ENCODE data around the gene YWHAG.
"Not testable (repeated sequence)": the region's sequence is repeated elsewhere in the genome, so short reads cannot be mapped to it uniquely, and the experiment has no call there.

Gene YWHAG

DNA sequence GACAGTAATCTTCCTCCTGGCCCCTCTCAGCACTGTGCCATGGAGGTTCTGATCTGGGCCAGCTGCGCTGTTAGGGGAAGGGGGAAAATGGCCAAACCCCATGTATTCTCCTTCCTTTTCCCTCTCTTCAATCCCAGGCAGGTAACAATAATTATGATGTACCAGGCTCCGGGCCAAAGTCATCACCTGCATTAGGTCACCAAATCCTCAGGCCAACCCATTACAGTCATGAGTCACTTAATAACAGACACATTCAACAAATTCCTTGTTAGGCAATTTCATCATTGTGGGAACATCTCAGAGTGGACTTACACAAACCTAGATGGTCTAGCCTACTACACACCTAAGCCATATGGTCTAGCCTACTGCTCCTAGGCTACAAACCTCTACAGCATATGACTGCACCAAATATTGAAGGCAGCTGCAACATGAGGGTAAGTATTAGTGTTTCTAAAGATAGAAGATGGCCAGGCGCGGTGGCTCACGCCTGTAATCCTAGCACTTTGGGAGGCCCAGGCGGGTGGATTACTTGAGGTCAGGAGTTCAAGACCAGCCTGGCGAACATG lies 58.5 kb downstream of the YWHAG start:
- H3K36me3 ChIP-seq (ENCODE audit: insufficient read depth, low read length) = peaks cover 12% of the 10 kb centered on the region
- no peak overlapping the region for H3K9ac ChIP-seq (ENCODE audit: low read depth, low read length)
- no peak overlapping the region for H3K4me2 ChIP-seq (ENCODE audit: low read length)
- H3K27me3 ChIP-seq (ENCODE audit: control insufficient read depth, insufficient read depth, low read length) = no peaks in the 10 kb centered on the region
- H3K4me3 ChIP-seq (ENCODE audit: low read length) = no peak overlapping the region
- H3K4me1 ChIP-seq (ENCODE audit: control insufficient read depth, insufficient read depth, low read length) = peaks cover 50% of the 10 kb centered on the region
- H3K9me3 ChIP-seq (replicated peaks; ENCODE audit: low read length) = no peaks in the 10 kb centered on the region

DNA sequence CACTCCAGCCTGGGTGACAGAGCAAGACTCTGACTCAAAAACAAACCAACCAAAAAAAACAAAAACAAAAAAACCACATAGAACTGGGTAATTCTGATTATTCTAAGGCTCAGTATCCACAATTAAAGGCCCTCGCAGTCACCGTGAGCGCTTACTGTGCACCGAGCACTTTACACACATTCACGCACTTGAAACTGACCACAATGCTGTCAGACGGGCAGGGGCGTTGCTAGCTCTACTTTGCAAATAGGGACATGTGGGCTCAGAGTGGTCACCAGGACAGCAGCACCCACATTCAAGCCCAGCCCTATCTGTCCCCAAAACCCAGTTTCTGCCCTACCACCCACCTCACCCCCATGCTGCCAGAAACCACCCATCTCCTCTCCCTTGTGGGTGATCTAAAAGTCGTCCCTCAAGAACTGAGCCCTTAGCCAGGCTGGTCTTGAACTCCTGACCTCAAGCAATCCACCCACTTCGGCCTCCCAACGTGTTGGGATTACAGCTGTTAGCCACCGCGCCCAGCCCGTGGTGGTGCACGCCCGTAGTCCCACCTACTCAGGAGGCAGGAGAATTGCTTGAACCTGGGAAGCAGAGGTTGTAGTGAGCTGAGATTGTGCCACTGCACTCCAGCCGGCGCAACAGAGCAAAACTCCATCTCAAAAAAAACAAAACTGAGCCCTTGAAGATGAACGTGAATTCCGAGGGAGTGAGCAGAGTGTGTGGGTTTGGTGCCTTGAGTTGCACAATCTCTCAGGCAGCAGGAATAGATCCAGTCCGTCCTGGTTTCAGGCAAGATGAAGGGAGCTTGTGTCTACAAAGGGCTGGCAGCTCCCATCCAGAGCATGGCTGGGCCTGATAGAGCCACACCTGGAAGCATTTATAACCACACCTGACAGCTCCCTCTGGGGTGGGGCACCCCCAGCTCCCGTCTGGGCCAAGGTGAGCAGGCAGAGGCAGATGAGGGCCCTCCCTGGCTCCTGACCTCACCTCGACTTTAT lies 61.7 kb downstream of the YWHAG start:
- Histone ChIP-seq H3K9me3 (replicated peaks; ENCODE audit: low read length) (no peaks in the 10 kb centered on the region), H3K4me2 (ENCODE audit: low read length) (peak overlapping the region; percentile 57), H3K4me1 (ENCODE audit: control insufficient read depth, insufficient read depth, low read length) (peaks cover 63% of the 10 kb centered on the region), H3K9ac (ENCODE audit: low read depth, low read length) (peak overlapping the region; percentile 62), H3K4me3 (ENCODE audit: low read length) (peak overlapping the region; percentile 43), H3K27me3 (ENCODE audit: control insufficient read depth, insufficient read depth, low read length) (no peaks in the 10 kb centered on the region), H3K36me3 (ENCODE audit: insufficient read depth, low read length) (no peaks in the 10 kb centered on the region)

DNA sequence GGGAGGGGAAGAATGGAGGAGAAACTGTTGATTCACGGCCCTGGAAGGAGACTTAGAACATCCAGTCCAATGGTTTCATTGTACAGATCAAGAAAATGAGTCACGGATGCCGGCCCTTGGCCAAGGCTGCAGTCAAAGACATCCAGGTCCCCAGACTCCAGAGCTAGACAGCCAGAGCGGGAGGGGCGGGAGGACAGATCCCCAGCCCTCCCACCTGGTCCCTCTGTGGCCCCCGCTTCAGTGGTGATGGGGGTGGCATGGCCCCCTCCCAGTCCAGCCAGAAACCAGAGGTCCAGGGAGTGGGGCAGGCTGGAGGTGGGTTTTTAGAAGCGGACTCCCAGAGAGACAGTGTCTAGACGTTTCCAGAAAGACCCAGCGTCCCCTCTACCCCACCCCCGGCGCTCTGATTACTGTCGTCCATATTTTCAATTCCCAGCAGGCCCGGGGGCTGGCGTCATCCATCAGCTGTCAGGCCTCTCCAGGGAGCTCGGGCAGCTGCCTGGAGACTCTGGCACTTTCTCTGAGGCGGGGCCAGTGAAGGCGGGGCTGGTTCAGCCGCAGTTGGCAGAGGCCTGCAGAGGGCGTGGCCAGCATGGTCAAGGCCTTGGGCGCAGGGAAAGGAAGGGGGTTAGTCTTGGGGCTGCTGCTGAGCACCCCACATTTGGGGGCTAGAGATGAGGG lies 64.3 kb downstream of the YWHAG start:
- peaks cover 64% of the 10 kb centered on the region for H3K4me1 ChIP-seq (ENCODE audit: control insufficient read depth, insufficient read depth, low read length)

DNA sequence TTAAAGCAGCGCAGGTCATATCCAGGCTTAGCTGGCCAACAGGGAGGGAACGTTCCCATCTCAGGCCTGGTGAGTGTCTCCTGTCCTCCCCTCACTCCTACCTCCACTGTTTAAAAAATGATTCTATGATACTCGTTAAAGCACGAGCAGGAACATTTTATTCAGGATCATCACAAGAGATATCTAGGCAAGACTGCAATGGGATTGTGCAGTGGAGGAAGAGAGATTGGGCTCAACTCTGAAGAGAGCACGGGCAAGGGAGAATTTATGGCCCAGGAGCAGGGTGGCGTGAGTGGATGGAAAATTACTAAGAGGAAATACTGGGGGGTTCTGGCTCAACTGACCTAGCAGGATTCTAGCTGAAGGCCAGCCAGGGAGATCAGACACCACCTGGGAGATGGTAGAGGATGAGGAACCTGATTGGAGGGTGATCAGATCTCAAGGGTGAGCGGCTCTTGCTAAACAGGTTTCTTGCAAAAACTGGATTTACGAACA lies 65.3 kb downstream of the YWHAG start:
- peaks cover 64% of the 10 kb centered on the region for H3K4me1 ChIP-seq (ENCODE audit: control insufficient read depth, insufficient read depth, low read length)
- peak overlapping the region; percentile 86 for H3K4me2 ChIP-seq (ENCODE audit: low read length)
- H3K27me3 ChIP-seq (ENCODE audit: control insufficient read depth, insufficient read depth, low read length) = no peaks in the 10 kb centered on the region
- no peaks in the 10 kb centered on the region for H3K9me3 ChIP-seq (replicated peaks; ENCODE audit: low read length)
- no peak overlapping the region for H3K9ac ChIP-seq (ENCODE audit: low read depth, low read length)
- H3K4me3 ChIP-seq (ENCODE audit: low read length) = no peak overlapping the region
- H3K36me3 ChIP-seq (ENCODE audit: insufficient read depth, low read length) = no peaks in the 10 kb centered on the region

More for the DNA sequence above, 64.3 kb downstream of the YWHAG start:
- Histone ChIP-seq H3K9ac (ENCODE audit: low read depth, low read length) (peak overlapping the region; percentile 85), H3K4me3 (ENCODE audit: low read length) (peak overlapping the region; percentile 65), H3K36me3 (ENCODE audit: insufficient read depth, low read length) (no peaks in the 10 kb centered on the region), H3K4me2 (ENCODE audit: low read length) (peak overlapping the region; percentile 86), H3K27me3 (ENCODE audit: control insufficient read depth, insufficient read depth, low read length) (no peaks in the 10 kb centered on the region), H3K9me3 (replicated peaks; ENCODE audit: low read length) (no peaks in the 10 kb centered on the region)

DNA sequence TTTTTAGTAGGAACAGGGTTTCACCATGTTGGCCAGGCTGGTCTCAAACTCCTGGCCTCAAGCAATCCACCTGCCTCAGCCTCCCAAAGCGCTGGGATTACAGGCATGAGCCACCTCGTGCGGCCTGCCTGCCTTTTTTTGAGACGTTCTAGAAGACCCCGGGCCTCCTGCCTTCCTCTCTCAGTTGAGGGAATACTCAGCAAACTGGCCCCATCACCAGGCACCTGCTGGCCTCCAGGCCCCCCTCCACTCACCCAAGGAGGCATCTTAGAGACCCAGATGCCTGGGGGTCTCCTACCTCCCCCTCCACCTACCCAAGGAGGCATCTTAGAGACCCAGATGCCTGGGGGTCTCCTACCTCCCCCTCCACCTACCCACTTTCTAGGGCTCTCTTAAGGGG lies 65.9 kb downstream of the YWHAG start:
- not testable (repeated sequence) for H3K4me3 ChIP-seq (ENCODE audit: low read length); H3K27me3 ChIP-seq (ENCODE audit: control insufficient read depth, insufficient read depth, low read length); H3K9me3 ChIP-seq (replicated peaks; ENCODE audit: low read length); H3K9ac ChIP-seq (ENCODE audit: low read depth, low read length); H3K4me2 ChIP-seq (ENCODE audit: low read length); H3K36me3 ChIP-seq (ENCODE audit: insufficient read depth, low read length)
- H3K4me1 ChIP-seq (ENCODE audit: control insufficient read depth, insufficient read depth, low read length) = peaks cover 64% of the 10 kb centered on the region

DNA sequence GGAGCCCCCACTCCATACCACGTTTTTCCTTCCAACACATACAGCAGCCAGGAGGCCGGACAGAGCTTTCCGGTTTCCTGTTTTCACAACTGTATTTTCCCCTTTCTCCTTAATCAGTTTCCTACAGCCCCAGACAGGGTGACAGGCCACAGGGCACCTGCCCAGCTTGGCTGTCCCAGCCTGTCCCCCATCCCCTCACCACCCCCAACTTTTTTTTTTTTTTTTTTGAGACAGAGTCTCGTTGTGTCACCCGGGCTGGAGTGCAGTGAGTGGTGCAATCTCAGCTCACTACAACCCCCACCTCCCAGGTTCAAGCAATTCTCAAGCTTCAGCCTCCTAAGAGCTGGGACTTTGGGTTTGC lies 66.6 kb downstream of the YWHAG start:
- Histone ChIP-seq H3K9ac (ENCODE audit: low read depth, low read length) (peak overlapping the region; percentile 86), H3K9me3 (replicated peaks; ENCODE audit: low read length) (no peaks in the 10 kb centered on the region), H3K27me3 (ENCODE audit: control insufficient read depth, insufficient read depth, low read length) (no peaks in the 10 kb centered on the region), H3K4me1 (ENCODE audit: control insufficient read depth, insufficient read depth, low read length) (peaks cover 57% of the 10 kb centered on the region), H3K36me3 (ENCODE audit: insufficient read depth, low read length) (no peaks in the 10 kb centered on the region), H3K4me3 (ENCODE audit: low read length) (peak overlapping the region; percentile 57), H3K4me2 (ENCODE audit: low read length) (peak overlapping the region; percentile 82)

DNA sequence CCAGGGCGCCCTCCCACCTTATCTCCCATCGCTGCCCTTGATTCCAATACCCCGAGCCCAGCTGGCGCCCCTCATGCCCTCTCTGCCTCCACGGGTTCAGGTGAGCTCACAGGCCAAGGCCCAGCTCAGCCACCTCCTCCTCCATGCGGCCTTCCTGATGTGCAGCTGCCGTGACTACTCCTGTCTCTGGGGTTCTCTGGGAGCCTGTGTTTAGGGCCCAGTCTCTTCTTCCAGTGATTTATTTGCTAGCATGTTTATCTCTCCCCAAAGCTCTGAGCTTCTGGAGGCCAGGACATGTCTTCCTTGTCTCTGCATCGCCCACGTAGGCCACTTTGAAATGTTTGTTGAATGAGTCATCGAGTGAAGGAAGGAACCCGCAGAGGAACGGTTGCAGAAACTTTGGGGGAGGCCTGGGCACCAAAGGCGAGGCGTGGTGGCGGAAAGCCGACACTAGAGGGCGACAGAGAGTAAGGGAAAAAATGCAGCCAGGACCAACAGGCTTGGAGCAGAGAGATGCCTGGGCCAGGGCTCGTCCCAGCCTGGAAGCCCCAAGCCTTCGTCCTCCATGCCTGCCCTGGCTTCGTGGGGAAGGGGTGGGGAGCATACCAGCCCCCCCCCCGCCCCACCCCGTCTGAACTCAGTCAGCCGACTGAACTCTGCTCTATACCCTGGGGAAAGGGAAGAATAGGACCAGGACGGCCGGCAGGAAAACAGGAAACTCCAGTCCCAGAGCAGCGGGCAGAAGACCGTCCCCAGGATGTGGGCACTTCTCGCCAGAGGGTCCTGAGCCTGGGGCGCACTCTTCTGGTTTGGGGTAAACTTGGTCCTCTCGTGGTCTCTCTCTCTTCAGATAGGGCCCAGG lies 67.2 kb downstream of the YWHAG start:
- H3K9me3 ChIP-seq (replicated peaks; ENCODE audit: low read length) = no peaks in the 10 kb centered on the region

DNA sequence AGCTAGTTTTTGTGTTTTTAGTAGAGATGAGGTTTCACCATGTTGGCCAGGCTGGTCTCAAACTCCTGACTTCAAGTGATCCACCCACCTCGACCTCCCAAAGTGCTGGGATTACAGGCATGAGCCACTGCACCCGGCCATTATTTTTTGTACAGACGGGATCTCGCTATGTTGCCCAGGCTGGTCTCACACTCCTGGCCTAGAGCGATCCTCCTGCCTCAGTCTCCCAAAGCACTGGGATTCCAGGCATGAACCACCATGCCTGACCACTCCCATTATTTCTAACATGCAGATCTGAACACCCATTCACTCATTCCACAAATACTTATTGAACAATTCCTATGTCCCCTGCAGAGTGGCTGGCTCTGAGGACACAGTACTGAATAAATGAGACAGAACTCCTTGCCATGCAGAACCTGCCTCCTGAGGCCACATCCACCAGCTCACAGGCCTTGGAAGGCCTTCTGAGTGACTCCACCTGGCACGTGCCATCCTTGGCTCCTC lies 67.9 kb downstream of the YWHAG start:
- H3K4me2 ChIP-seq (ENCODE audit: low read length) = peak overlapping the region; percentile 77
- H3K9ac ChIP-seq (ENCODE audit: low read depth, low read length) = peak overlapping the region; percentile 67
- peak overlapping the region; percentile 56 for H3K4me3 ChIP-seq (ENCODE audit: low read length)
- H3K27me3 ChIP-seq (ENCODE audit: control insufficient read depth, insufficient read depth, low read length); H3K36me3 ChIP-seq (ENCODE audit: insufficient read depth, low read length); H3K9me3 ChIP-seq (replicated peaks; ENCODE audit: low read length): not testable (repeated sequence)
- peaks cover 47% of the 10 kb centered on the region for H3K4me1 ChIP-seq (ENCODE audit: control insufficient read depth, insufficient read depth, low read length)

More for the DNA sequence above, 67.2 kb downstream of the YWHAG start:
- H3K9ac ChIP-seq (ENCODE audit: low read depth, low read length) = peak overlapping the region; percentile 86
- peaks cover 51% of the 10 kb centered on the region for H3K4me1 ChIP-seq (ENCODE audit: control insufficient read depth, insufficient read depth, low read length)
- no peaks in the 10 kb centered on the region for H3K36me3 ChIP-seq (ENCODE audit: insufficient read depth, low read length)
- peak overlapping the region; percentile 82 for H3K4me2 ChIP-seq (ENCODE audit: low read length)
- no peaks in the 10 kb centered on the region for H3K27me3 ChIP-seq (ENCODE audit: control insufficient read depth, insufficient read depth, low read length)
- peak overlapping the region; percentile 57 for H3K4me3 ChIP-seq (ENCODE audit: low read length)

DNA sequence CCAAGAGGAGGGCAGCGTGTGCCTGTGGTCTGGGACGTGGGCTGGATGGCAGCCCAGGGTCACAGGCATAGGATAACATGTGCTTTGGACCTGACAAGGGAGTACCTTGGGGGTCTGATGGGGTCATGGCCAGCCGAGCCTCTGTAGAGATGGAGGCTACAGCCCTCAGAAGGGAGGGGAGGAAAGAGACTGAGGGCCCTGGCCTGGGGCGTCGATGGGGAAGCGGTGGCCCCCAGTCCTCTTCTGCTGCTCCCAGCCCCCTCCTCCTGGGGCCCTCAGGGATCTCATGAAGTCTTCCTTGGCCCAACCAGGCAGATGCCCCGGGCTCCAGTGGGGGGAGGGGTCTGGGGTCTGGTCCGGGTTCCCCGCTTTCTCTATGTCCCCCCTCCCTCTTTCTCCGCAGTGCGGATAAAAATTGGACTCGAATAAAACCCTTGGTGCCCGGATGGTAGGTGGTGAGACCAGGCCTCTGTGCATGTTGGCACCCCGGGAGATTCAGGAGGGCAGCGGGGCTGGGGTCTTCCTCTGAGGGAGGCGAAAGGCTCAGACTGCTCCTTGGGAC lies 71.9 kb downstream of the YWHAG start:
- Histone ChIP-seq H3K4me1 (ENCODE audit: control insufficient read depth, insufficient read depth, low read length) (peaks cover 12% of the 10 kb centered on the region), H3K36me3 (ENCODE audit: insufficient read depth, low read length) (no peaks in the 10 kb centered on the region), H3K9me3 (replicated peaks; ENCODE audit: low read length) (no peaks in the 10 kb centered on the region), H3K4me3 (ENCODE audit: low read length) (no peak overlapping the region), H3K4me2 (ENCODE audit: low read length) (no peak overlapping the region), H3K9ac (ENCODE audit: low read depth, low read length) (no peak overlapping the region), H3K27me3 (ENCODE audit: control insufficient read depth, insufficient read depth, low read length) (peaks cover 4% of the 10 kb centered on the region)

DNA sequence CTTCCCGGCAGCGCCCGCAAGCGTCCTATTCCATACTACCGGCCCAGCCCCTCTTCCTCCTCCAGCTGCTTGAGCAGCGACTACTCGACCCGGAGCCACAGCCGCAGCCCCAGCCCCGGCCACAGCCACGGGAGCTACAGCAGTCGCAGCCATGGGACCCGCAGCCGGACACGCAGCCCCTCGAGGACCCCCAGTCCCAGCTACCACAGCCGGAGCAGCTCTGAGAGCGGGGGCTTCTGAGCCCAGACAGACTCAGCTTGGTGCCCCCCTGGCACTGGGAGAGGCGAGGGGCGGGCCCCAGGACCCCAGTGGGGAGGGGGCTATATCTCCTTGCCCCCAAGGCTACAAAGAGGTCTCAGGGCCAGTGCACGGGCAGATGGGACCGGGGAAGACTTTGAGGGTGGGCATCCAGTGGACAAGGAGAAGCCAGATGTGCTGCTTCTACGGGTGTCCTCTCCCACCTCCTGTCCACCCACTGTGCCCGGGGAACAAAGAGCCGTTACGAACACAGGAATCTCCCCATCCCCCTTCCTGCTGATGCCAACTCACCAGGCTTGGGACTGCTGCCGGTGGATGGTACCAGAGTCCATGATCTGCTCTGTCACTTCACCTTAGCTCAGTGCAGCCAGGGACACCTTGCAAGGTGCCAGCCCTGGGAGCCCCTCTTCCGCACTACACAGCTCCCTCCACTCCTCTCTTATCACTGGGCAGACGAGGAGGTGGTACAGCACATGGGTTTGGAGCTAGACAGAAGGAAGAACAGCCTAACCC lies 73.0 kb downstream of the YWHAG start:
- Histone ChIP-seq H3K9ac (ENCODE audit: low read depth, low read length) (no peak overlapping the region), H3K4me2 (ENCODE audit: low read length) (no peak overlapping the region), H3K9me3 (replicated peaks; ENCODE audit: low read length) (no peaks in the 10 kb centered on the region), H3K27me3 (ENCODE audit: control insufficient read depth, insufficient read depth, low read length) (peaks cover 9% of the 10 kb centered on the region), H3K36me3 (ENCODE audit: insufficient read depth, low read length) (no peaks in the 10 kb centered on the region), H3K4me1 (ENCODE audit: control insufficient read depth, insufficient read depth, low read length) (peaks cover 4% of the 10 kb centered on the region), H3K4me3 (ENCODE audit: low read length) (no peak overlapping the region)
